Right atrium auricular region (tissue), 2 donors: ENCODE measurements around the gene PRKAG2. TPM values are rescaled to one million over a fixed set of nuclear protein-coding genes. Genes with fewer than 3 reads are reported as not detected.

Experiments
- DNase-seq: peaks from one replicate; pipeline ENCODE4 v3.0.0-alpha.2; 2019; ENCODE audit warnings: low spot score
- H3K27ac ChIP-seq, 2 donors: fragments of 200-600 bp; sonication (generic); 1 replicate in 1 of 2; 2 replicates in 1 of 2; pipeline ENCODE4 v1.5.1; 2016 to 2019
- H3K27me3 ChIP-seq, 2 donors: fragments of 200-600 bp; sonication (generic); one replicate each; pipeline versions ENCODE4 v1.5.1 to v1.6.0; 2017 to 2019
- H3K36me3 ChIP-seq: fragments of 200-600 bp; sonication (generic); one replicate; pipeline ENCODE4 v1.5.1; 2016
- H3K4me1 ChIP-seq, 2 donors: fragments of 200-600 bp; sonication (generic); one replicate each; pipeline versions ENCODE4 v1.5.1 to v1.6.0; 2017 to 2019
- H3K4me3 ChIP-seq, 2 donors: fragments of 200-600 bp; sonication (generic); 1 replicate in 1 of 2; 2 replicates in 1 of 2; pipeline ENCODE4 v1.5.1; 2017 to 2019; ENCODE audit warnings: mild to moderate bottlenecking in 1 of 2, moderate library complexity in 1 of 2
- H3K9me3 ChIP-seq, 2 donors: fragments of 200-600 bp; sonication (generic); one replicate each; pipeline ENCODE4 v1.5.1; 2019
- CTCF ChIP-seq, 2 donors: fragments of 200-600 bp; sonication (generic); IDR thresholded peaks; one replicate each; pipeline ENCODE4 v1.5.1; 2019; ENCODE audit warnings: antibody characterized with exemption in 2 of 2
- total RNA-seq, 2 donors: library from RNA; depleted of rRNA; stranded (reverse); fragments of >200 nt; gene quantifications; one replicate each; pipeline ENCODE4 v1.1.0, GENCODE V29; 2016

The PRKAG2 gene
- total RNA-seq, 2 donors from 2014 or later = 133 to 177 TPM

- Histone ChIP-seq H3K36me3 (peaks cover 18% of the 10 kb centered on the region), H3K27me3 (no peaks in the 10 kb centered on the region), H3K27ac (no peak overlapping the region), H3K4me3 (no peak overlapping the region), H3K4me1 (peaks cover 0 to 42% of the 10 kb centered on the region in 2 donors), H3K9me3 (no peaks in the 10 kb centered on the region)
- no peak for TF ChIP-seq CTCF (IDR thresholded peaks at IDR 0.05)
- no peak for DNase-seq
These were observed 287.9 kb downstream of the PRKAG2 start for GRCh38 chr7:151588982-151589381.

GRCh38 chr7:151586531-151587260 lies 290.2 kb downstream of the PRKAG2 start:
- DNase-seq = no peak
- Histone ChIP-seq H3K36me3 (peaks cover 7% of the 10 kb centered on the region), H3K27ac (peak overlapping the region; percentile 26 to 50), H3K4me1 (peaks cover 0 to 30% of the 10 kb centered on the region in 2 donors), H3K27me3 (no peaks in the 10 kb centered on the region), H3K9me3 (no peaks in the 10 kb centered on the region), H3K4me3 (no peak overlapping the region)
- no peak for TF ChIP-seq CTCF (IDR thresholded peaks at IDR 0.05)

DNA sequence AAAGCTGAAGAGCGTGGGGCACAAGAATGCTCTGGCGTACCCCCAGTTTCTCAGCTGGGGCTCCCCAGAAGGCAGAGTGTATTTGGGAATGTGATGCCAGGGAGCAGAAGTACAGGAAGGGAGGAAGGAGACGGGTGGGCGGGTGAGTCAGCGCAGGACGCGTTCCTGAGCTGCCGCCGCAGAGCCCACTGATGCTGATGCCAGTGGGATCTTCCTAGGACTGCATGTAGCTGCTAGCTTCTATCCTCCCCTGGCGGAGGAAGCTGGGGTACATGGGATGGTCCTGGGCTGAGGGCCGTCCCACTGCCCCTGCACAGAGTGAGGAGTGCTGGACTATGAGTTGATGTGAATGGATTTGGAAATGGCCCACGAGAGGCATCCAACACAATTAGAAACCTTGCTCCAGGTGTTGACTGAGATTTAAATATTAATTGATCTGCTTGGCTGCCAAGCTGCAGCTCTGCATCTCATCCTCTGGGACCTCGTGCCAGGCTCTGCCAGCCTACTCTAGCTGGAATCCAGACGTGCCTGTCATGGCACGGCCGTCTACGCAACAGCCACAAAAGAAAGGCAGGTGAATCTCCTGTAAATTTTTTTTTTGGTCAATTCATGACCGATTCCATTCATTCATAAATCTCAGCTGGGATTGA lies 291.0 kb downstream of the PRKAG2 start:
- no peak overlapping the region for H3K4me3 ChIP-seq
- no peaks in the 10 kb centered on the region for H3K27me3 ChIP-seq
- peak overlapping the region; percentile 26 to 50 for H3K27ac ChIP-seq
- peaks cover 0 to 22% of the 10 kb centered on the region in 2 donors for H3K4me1 ChIP-seq
- peaks cover 7% of the 10 kb centered on the region for H3K36me3 ChIP-seq
- no peak for DNase-seq
- TF ChIP-seq CTCF (IDR thresholded peaks at IDR 0.05) = no peak
- no peaks in the 10 kb centered on the region for H3K9me3 ChIP-seq

- Histone ChIP-seq H3K36me3 (peaks cover 7% of the 10 kb centered on the region), H3K4me1 (peaks cover 0 to 12% of the 10 kb centered on the region in 2 donors), H3K27ac (no peak overlapping the region), H3K27me3 (no peaks in the 10 kb centered on the region), H3K4me3 (no peak overlapping the region), H3K9me3 (peaks cover 0 to 3% of the 10 kb centered on the region in 2 donors)
- no peak for TF ChIP-seq CTCF (IDR thresholded peaks at IDR 0.05)
- DNase-seq = no peak
These were observed 295.2 kb downstream of the PRKAG2 start for GRCh38 chr7:151581741-151582140.

GRCh38 chr7:151579644-151580043 lies 297.3 kb downstream of the PRKAG2 start:
- Histone ChIP-seq H3K36me3 (peaks cover 11% of the 10 kb centered on the region), H3K4me1 (peaks cover 0 to 5% of the 10 kb centered on the region in 2 donors), H3K27me3 (no peaks in the 10 kb centered on the region), H3K9me3 (peaks cover 0 to 3% of the 10 kb centered on the region in 2 donors), H3K27ac (no peak overlapping the region), H3K4me3 (no peak overlapping the region)
- TF ChIP-seq CTCF (IDR thresholded peaks at IDR 0.05) = no peak
- DNase-seq = no peak
